AG04450 (cell line): ENCODE measurements around the gene CHP1. TPM values are rescaled to one million over a fixed set of nuclear protein-coding genes. Genes with fewer than 3 reads are reported as not detected.

Experiments
- CTCF ChIA-PET: fragments of 300-600, 350-600 bp; formaldehyde crosslinking; extraction: SDS; loops from one replicate; lab custom pipeline; 2022; ENCODE audit warnings: antibody characterized with exemption, inconsistent platforms; lab: Charles Lee
- POLR2A ChIA-PET: fragments of 350-600 bp; formaldehyde crosslinking; extraction: SDS; loops from one replicate; lab custom pipeline; 2021; ENCODE audit warnings: antibody characterized with exemption, inconsistent platforms; lab: Yijun Ruan, JAX
- DNase-seq: peaks from one replicate; pipeline ENCODE4 v3.0.0-alpha.2; 2011; ENCODE audit warnings: low read depth, low spot score
- H3K27ac ChIP-seq: one replicate; pipeline ENCODE4 v1.5.1; 2012; ENCODE audit warnings: low read depth, low read length, control low read depth
- H3K27me3 ChIP-seq: one replicate; pipeline ENCODE4 v1.6.0; 2012; ENCODE audit warnings: low read length; ENCODE audit not compliant: control insufficient read depth, insufficient read depth
- H3K4me3 ChIP-seq: 2 replicates; pipeline ENCODE4 v1.5.1; 2011; ENCODE audit warnings: mild to moderate bottlenecking, low read depth, low read length, control low read depth
- H3K9me3 ChIP-seq: 2 replicates; pipeline ENCODE4 v1.5.1; 2012; ENCODE audit warnings: low read length; ENCODE audit not compliant: control insufficient read depth, insufficient read depth
- polyA minus RNA-seq: library from RNA; depleted of rRNA, polyadenylated mRNA; stranded (reverse); fragments of >200 nt; gene quantifications from 2 replicates; pipeline ENCODE4 v1.2.3, GENCODE V29; 2011; rRNA and poly(A)+ RNA removed
- polyA plus RNA-seq: library from polyadenylated mRNA; depleted of rRNA; stranded (reverse); fragments of >200 nt; gene quantifications from 2 replicates; pipeline ENCODE4 v1.2.3, GENCODE V29; 2011; rRNA removed
- TF ChIP-seq, protein P1 (sequence below): IDR thresholded peaks from 2 replicates; pipeline ENCODE4 v1.5.1; 2011; ENCODE audit warnings: low read depth, low read length, control low read depth, inconsistent platforms

CHP1 gene
- 76.5 and 90.1 TPM in 2 replicates for polyA plus RNA-seq
- polyA minus RNA-seq, result 91.8 and 115 TPM in 2 replicates

- DNase-seq, result peak; percentile 93
- Histone ChIP-seq H3K9me3 (no peaks in the 10 kb centered on the region; the same call in 1 of the 2 replicates), H3K4me3 (peak within 1 kb of the TSS; percentile 97), H3K27me3 (no peaks in the 10 kb centered on the region), H3K27ac (peak within 1 kb of the TSS; percentile 89)
- POLR2A ChIA-PET, result interaction anchor here (0.5 to 1.5 kb wide), 7 partner anchors 19 to 466 kb away, joined by 3 to 6 read pairs (median 4); partner anchors contain the start of genes NUSAP1 and OIP5
- TF ChIP-seq, protein P1, sequence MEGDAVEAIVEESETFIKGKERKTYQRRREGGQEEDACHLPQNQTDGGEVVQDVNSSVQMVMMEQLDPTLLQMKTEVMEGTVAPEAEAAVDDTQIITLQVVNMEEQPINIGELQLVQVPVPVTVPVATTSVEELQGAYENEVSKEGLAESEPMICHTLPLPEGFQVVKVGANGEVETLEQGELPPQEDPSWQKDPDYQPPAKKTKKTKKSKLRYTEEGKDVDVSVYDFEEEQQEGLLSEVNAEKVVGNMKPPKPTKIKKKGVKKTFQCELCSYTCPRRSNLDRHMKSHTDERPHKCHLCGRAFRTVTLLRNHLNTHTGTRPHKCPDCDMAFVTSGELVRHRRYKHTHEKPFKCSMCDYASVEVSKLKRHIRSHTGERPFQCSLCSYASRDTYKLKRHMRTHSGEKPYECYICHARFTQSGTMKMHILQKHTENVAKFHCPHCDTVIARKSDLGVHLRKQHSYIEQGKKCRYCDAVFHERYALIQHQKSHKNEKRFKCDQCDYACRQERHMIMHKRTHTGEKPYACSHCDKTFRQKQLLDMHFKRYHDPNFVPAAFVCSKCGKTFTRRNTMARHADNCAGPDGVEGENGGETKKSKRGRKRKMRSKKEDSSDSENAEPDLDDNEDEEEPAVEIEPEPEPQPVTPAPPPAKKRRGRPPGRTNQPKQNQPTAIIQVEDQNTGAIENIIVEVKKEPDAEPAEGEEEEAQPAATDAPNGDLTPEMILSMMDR, result peak; percentile 97
- CTCF ChIA-PET, result interaction anchor here (0.7 to 1.6 kb wide), 9 partner anchors 8 to 373 kb away, joined by 3 to 6 read pairs (median 4); partner anchors contain the start of genes NUSAP1 and OIP5
Observed at GRCh38 chr15:41230650-41231421, at the start of gene CHP1, which contains the start of gene EXD1. Gene CHP1 (plus strand): TSS chr15:41231268. CDS start chr15:41231383, 115 bp downstream. Gene EXD1 (minus strand): TSS chr15:41230757. CDS start chr15:41226575, 4,182 bp downstream.

DNA sequence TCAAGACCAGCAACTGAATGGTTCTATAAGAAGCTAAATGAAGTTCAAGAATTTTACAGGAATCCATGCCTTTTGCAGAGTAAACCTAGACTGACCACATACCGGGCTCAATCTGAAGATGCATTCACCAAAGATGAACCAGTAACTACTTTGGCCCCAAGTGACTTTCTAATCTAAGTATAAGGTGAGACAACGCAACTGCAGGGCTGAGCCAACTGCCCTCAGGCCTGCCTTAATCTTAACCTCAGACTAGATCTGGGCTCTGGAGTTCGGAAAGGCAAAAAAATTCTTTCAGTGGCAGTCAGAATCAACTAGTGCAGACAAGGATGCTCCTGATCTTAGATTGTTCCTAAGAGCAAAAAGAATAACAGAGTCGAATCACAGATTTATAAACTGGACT, 48.8 kb upstream of the CHP1 start:
- TF ChIP-seq, protein P1, result no peak
- DNase-seq, result no peak
- no peaks in the 10 kb centered on the region for H3K27me3 ChIP-seq
- H3K9me3 ChIP-seq, result no peaks in the 10 kb centered on the region
- CTCF ChIA-PET, result interaction anchor here (0.7 to 1.0 kb wide), 2 partner anchors 67 to 542 kb away, joined by 3 read pairs; no protein-coding TSS in a partner anchor
- no peak overlapping the region for H3K27ac ChIP-seq
- POLR2A ChIA-PET, result no interaction called here
- no peak overlapping the region for H3K4me3 ChIP-seq

DNA sequence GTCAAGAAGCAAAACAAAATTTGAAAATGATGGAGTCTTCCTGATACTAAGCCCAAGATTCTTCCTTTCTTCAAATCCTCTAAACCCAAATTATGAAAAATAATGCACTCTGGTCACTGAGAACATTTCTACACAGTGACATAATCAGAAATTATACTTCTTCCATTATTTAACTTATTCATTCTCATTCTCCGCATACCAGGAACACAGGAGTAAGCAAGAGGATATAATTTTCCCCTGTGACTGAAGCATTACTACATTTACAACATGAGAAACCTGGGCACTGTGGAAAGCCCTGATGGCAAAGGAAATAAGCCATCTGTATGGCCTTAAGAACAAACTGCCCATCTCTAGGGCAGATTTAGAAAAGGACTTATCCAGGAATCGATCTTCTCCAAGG, 47.5 kb upstream of the CHP1 start:
- no peak overlapping the region for H3K27ac ChIP-seq
- ChIA-PET CTCF (interaction anchor here (0.7 to 3.3 kb wide), 15 partner anchors 9 to 292 kb away, joined by 3 to 73 read pairs (median 3); partner anchors contain the start of gene VPS18), POLR2A (no interaction called here)
- TF ChIP-seq, protein P1, result no peak
- no peaks in the 10 kb centered on the region for H3K27me3 ChIP-seq
- H3K9me3 ChIP-seq, result no peaks in the 10 kb centered on the region
- no peak for DNase-seq
- H3K4me3 ChIP-seq, result no peak overlapping the region

DNA sequence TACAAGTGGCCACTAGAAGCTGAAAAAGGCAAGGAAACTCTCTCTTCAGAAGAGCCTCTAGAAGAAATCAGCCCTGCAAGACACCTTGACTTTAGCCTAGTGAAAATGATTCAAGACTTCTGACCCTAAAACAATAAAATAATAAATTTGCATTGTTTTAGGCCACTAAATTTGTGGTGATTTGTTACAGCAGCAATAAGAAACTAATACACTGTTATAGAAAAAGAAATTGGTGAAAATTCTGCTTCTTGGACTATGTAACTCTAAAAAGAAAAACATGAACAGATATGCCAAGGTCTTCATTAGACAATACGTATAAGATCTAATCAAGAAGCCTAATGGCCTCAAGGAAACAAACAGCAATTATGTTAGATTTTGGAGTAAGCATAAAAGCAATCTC, 36.6 kb upstream of the CHP1 start:
- Histone ChIP-seq H3K4me3 (no peak overlapping the region), H3K27ac (no peak overlapping the region), H3K9me3 (no peaks in the 10 kb centered on the region; the same call in 1 of the 2 replicates), H3K27me3 (no peaks in the 10 kb centered on the region)
- DNase-seq, result no peak
- ChIA-PET POLR2A (no interaction called here), CTCF (interaction anchor here (1.2 kb wide), 1 partner anchor 10 kb away, joined by 3 read pairs; no protein-coding TSS in a partner anchor)
- TF ChIP-seq, protein P1, result no peak

GRCh38 chr15:41199470-41199869, 31.6 kb upstream of the CHP1 start:
- Histone ChIP-seq H3K9me3 (no peaks in the 10 kb centered on the region), H3K27ac (no peak overlapping the region), H3K4me3 (no peak overlapping the region), H3K27me3 (no peaks in the 10 kb centered on the region)
- DNase-seq, result no peak
- TF ChIP-seq, protein P1, result no peak
- ChIA-PET CTCF (no interaction called here), POLR2A (no interaction called here)
